ENCODE data around the gene ACTA2.

Gene ACTA2

DNA sequence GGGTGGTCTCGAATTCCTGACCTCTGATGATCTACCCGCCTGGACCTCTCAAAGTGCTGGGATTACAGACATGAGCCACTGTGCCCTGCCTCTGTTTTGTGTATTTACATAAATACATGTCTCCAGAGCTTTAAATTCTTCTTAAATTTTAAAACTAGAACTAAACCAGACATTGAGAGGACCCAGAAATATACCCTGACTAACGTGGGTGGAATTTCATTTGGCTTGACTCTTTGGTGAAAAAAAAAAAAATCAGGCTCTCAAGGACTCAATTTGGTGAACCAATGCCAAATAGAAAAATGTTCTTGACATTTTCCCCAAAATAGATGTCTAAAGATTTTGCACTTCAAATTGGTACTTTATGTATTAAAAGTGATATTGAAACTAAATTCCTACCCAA, 21.4 kb upstream of the ACTA2 start:
- TF ChIP-seq ZNF274 (IDR thresholded peaks at IDR 0.05; ENCODE audit: low read depth, low read length): no peak
- no peak overlapping the region for H3K4me3 ChIP-seq (ENCODE audit: low read length)

DNA sequence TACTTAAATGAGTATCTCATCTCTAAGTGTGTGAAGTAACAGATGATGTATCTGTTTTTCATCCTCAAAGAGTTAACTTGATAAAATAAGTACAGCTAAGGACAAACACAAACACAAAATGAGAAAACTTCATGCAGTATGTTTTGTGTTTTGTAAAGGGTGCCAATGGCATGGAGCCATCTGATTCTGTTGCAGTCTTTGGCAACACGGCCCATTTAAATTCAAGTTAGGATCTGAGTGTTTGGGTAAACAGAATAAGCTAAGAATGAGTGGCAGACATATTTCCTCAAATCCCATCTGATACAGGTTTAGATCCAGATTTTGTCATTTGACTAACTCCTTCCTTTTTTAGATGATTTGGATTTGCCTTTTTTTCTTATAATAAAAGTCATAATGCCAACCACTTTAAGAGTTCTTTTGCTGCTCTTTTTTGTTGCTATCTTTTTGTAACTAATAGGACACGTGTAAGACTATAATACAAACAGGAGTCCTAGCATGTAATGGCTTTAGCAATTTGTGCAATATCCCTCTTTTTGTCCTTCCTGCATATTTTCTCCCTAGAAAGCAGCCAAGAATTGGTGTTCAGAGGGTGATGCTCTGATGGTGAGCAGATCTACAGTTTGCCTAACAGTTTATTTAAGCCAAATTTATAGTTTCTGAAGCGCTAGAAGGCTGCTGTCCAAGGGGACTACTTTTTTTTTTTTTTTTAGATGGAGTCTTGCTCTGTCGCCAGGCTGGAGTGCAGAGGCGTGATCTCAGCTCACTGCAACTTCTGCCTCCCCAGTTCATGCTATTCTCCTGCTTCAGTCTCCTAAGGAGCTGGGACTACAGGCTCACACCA, 18.9 kb upstream of the ACTA2 start:
- no peak overlapping the region for H3K4me3 ChIP-seq (ENCODE audit: low read length)
- no peak for TF ChIP-seq ZNF274 (IDR thresholded peaks at IDR 0.05; ENCODE audit: low read depth, low read length)

DNA sequence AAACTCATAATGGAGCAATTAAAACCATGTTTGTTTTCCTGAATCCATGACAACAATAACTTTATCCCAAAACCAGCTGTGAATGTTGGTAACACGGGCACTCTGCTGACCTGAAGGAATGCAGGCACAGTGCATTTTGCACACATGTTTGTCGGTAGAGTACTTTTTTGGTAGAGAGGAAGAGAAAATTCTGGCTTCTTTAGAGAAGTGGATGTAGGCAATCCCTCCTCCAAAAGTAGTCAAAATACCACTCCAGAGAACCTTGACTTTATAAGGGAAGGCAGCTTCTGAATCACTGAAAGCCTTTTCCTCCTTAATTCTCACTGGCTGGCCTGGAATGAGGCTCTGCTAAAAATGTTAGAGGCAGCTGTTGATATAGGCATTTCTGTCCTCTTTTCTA, 15.8 kb upstream of the ACTA2 start:
- no peak overlapping the region for H3K4me3 ChIP-seq (ENCODE audit: low read length)
- no peak for TF ChIP-seq ZNF274 (IDR thresholded peaks at IDR 0.05; ENCODE audit: low read depth, low read length)

DNA sequence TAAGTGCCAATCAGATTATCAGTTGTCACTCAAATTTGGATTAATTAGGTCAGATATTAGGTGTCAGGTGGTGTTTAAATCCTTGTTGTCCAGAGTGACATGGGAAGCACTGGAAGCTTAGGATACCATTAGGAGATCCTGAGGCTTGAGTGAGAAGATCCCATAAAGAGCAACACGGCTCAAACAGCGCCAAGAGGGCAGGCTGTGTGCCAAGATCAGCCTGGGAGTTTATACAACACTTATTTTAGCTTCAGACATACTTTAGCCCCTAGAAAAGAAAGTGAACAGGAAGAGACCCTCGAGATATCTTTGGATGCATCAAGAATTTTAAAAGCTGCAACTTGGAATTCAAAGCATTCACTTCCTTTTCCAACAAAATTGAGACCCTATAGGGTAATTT, 14.2 kb upstream of the ACTA2 start:
- H3K4me3 ChIP-seq (ENCODE audit: low read length): no peak overlapping the region
- TF ChIP-seq ZNF274 (IDR thresholded peaks at IDR 0.05; ENCODE audit: low read depth, low read length): no peak

DNA sequence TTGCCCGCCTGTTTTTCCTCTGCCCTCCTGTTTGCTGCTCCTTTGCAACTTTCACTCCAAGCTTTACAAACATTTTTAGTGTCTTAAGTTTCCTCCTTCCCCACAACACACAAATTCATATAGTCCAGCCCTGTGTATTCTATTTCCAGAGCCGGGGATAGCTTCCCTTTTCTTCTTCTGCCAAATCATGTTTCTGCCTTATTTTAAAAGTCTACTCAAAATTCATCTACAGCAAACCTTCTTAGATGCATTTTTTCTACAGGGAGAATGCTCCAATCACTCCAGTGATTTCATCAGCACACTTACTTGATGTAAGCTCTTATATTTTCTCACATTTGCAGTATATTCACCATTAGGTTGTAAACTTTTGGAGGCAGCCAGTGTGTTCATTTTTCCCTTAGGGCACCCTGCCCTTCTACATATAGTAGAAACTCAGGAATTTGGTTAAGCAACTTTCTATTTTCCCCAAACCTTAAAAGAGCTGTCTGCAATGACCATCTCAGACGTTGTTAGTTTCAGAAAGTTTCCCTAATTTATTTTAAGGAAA, 12.4 kb upstream of the ACTA2 start:
- no peak overlapping the region for H3K4me3 ChIP-seq (ENCODE audit: low read length)
- no peak for TF ChIP-seq ZNF274 (IDR thresholded peaks at IDR 0.05; ENCODE audit: low read depth, low read length)

DNA sequence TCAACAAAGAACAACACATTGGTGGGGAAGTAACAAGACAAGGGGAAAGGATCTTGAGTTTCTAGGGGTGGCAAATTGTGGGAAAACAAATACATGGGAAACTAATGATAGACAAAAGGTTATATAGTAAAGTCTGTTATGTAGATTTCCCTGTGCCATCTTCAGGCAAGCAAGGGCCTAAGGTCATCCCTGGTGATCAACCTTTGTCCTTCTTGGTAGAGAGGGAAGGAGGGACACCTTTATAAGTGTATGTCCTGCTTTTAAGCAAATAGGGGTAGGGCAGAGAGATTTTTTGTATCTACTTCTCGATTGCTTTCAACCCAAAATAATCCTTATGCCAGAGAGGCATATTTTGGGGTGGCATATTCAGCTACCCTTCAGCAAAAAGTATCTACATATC, 11.8 kb upstream of the ACTA2 start:
- no peak for TF ChIP-seq ZNF274 (IDR thresholded peaks at IDR 0.05; ENCODE audit: low read depth, low read length)

DNA sequence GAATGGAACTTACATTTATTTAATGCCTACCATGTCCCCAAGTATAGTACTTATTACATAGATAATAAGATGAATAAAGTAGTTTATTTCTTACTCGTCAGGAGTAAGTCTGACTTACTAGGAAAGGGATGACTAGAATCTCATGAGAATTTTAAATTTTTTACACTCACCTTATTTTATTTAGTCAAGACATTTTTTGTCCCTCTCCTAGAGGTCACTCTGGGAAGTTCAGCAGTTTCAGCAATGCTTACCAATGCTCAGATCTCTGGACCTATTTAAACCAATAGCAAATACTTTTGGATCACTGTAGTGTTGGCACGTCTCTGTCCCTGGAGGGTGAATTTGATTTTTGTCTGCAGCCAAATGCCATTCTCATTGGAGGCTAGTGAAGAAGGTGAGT, 10.7 kb upstream of the ACTA2 start:
- TF ChIP-seq ZNF274 (IDR thresholded peaks at IDR 0.05; ENCODE audit: low read depth, low read length): no peak
- H3K4me3 ChIP-seq (ENCODE audit: low read length): no peak overlapping the region

More for the DNA sequence above, 11.8 kb upstream of the ACTA2 start:
- no peak overlapping the region for H3K4me3 ChIP-seq (ENCODE audit: low read length)

DNA sequence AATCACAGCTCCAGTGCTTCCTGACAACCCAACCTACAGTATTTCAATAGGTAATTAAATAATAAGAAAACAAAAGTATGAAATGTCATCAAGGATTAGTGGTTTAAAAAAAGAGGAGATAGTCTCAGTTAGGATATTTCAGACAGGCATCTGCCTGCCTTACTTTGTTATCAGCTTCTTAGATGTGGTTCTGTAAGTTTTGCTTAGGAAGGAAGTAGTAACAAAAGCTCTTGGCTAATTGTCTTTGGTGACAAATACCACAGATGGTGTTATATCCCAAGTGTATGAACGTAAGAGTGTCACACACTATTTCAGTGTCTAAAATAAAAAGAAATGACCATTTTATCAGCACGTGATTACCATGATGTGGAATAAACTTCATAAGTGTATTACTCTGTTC, 9.8 kb upstream of the ACTA2 start:
- H3K4me3 ChIP-seq (ENCODE audit: low read length): no peak overlapping the region
- TF ChIP-seq ZNF274 (IDR thresholded peaks at IDR 0.05; ENCODE audit: low read depth, low read length): no peak

DNA sequence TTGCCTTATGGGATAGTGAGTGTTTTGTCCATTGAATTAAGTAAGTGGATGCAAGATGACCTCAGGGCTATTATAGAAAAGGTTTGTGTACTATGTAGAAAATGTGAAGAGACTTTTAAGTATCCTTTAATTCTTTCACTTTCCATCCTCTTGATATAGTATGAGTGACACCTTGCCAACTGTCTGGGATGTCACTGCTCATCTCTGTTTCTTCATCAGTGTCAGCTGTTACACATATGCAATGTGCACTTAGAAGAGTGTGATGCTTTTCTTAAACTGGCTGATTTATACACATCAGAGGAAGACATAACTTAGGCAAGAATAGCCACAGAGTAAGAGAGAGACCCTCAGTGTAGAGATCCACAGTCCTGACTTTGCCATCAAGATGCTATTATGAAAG, 8.7 kb upstream of the ACTA2 start:
- H3K4me3 ChIP-seq (ENCODE audit: low read length): no peak overlapping the region
- TF ChIP-seq ZNF274 (IDR thresholded peaks at IDR 0.05; ENCODE audit: low read depth, low read length): no peak

DNA sequence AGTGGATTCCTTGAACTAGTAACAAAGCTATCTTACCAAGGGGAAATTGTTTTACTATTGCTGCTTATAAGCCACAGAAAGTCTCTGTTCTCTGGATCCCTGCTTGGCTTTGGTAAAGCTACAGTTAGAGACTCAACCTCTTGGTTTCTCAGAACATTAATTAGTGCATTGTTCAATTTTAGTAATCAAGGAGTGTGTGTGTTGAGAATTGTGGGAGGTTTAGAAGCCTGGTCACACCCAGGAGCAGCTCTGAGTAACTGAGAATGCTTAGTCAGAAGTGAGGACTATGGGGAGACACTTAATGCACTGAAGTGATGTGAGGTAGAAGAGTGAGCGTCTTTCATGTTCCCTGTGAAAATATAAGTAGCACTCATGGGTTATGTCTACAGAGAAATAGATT, 8.2 kb upstream of the ACTA2 start:
- TF ChIP-seq ZNF274 (IDR thresholded peaks at IDR 0.05; ENCODE audit: low read depth, low read length): no peak
- H3K4me3 ChIP-seq (ENCODE audit: low read length): no peak overlapping the region

DNA sequence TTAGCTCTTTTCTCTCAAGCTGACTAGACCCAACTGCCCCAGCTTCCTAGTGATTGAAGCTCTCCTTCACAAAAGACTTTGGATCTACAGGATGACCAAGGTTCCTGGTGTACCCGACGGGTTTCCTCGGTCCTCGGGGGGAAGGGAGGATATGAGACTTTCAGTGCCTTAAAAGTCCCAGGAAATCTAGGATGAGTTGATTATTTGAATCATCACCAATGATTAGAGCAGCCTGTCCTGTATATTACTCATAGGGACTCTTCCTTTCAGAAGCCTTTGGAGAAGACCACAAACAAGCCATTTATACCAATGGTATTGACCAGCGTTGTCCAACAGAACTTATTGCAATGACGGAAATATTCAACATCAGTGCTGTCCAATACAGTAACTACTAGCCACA, 6.1 kb upstream of the ACTA2 start:
- no peak for TF ChIP-seq ZNF274 (IDR thresholded peaks at IDR 0.05; ENCODE audit: low read depth, low read length)
- H3K4me3 ChIP-seq (ENCODE audit: low read length): no peak overlapping the region

DNA sequence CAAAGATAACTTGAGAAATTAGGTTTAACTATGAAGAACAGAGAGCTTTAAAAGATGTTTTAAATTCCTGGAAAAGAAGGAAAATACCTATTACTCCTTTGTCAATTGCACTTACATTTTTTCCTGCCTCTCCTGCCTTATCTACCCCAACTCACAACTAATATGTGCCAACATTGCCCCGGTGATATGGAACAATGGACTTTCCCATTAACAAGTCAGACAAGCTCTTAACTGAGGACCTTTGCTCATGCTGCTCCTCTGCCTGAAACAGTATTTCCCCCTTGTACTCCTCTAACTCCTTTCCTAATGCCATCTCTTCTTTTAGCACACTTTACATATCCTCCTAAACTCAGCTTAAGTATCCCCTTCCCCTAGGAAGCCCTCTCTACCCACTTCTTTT, 4.8 kb upstream of the ACTA2 start:
- no peak overlapping the region for H3K4me3 ChIP-seq (ENCODE audit: low read length)
- no peak for TF ChIP-seq ZNF274 (IDR thresholded peaks at IDR 0.05; ENCODE audit: low read depth, low read length)

DNA sequence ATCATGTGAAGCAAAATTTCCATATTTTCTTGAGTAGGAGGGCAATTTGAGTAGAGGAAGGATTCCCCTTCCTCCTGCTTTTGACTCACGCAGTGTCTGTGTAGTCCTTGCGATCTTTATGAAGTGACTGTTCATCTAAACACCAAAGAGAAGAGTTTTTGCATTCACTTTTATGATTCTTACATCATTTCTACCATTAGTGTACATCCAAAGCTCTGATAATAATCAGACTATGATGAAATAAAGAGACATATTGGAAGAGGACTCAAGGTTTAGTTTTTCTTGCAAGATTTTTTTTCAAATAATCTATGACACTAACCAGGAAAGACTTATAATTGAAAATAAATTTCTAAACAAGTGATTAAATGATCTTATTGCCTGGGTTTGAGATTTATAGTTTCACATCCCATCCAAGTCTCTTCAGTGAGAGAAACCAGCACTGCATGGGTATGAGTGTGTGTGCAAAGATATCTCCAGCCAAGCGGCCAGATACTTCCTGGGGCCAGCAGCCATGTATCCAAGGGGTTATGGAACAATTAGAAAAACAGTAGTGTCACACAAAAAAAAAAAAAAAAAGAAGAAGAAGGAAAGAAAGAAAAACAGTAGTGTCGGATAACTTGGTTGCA, 2.0 kb upstream of the ACTA2 start:
- H3K4me3 ChIP-seq (ENCODE audit: low read length): no peak overlapping the region
- no peak for TF ChIP-seq ZNF274 (IDR thresholded peaks at IDR 0.05; ENCODE audit: low read depth, low read length)

DNA sequence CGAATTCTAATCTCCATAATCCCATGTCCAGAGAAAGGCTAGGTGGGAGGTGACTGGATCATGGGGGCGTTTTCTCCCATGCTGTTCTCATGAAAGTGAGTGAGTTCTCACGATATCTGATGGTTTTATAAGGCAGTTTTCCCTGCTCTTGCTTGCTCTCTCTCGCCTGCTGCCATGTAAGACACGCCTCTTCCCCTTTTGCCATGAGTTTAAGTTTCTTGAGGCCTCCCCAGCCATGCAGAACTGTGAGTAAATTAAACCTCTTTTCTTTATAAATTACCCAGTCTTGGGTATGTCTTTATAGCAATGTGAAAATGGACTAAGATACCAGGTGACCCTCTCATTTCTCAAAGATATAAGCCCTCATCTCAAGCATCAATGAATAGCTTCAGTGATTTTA, 1.1 kb upstream of the ACTA2 start:
- TF ChIP-seq ZNF274 (IDR thresholded peaks at IDR 0.05; ENCODE audit: low read depth, low read length): no peak
- H3K4me3 ChIP-seq (ENCODE audit: low read length): no peak overlapping the region

All from GM08714 (cell line).